Gastroesophageal sphincter (tissue), 4 donors: Measurements from ENCODE around the gene FER. TPM values are rescaled to one million over a fixed set of nuclear protein-coding genes. Genes with fewer than 3 reads are reported as not detected.

ENCODE experiments used
- ATAC-seq: fragments of 150-250 bp; one replicate; pipeline ENCODE4 v1.9.1; 2016; ENCODE audit warnings: mild to moderate bottlenecking, moderate library complexity
- H3K27ac ChIP-seq, 4 donors: fragments of 200-600 bp; sonication (generic) in 3 of 4; 1 replicate in 3 of 4; 2 replicates in 1 of 4; pipeline ENCODE4 v1.5.1; 2016 to 2019
- H3K27me3 ChIP-seq: fragments of 200-600 bp; sonication (generic); one replicate; pipeline ENCODE4 v1.5.1; 2019
- H3K36me3 ChIP-seq, 2 donors: fragments of 200-600 bp; sonication (generic); one replicate each; pipeline ENCODE4 v1.5.1; 2019; ENCODE audit warnings: control low read depth in 1 of 2
- H3K4me1 ChIP-seq, 3 donors: fragments of 200-600 bp; sonication (generic); 1 replicate in 2 of 3; 2 replicates in 1 of 3; pipeline ENCODE4 v1.5.1; 2016 to 2019; ENCODE audit warnings: control low read depth in 2 of 3
- H3K4me3 ChIP-seq, 2 donors: fragments of 200-600 bp; sonication (generic); one replicate each; pipeline ENCODE4 v1.5.1; 2019; ENCODE audit warnings: mild to moderate bottlenecking in 1 of 2, moderate library complexity in 1 of 2
- H3K9me3 ChIP-seq, 3 donors: fragments of 200-600 bp; sonication (generic); one replicate each; pipeline ENCODE4 v1.5.1; 2017 to 2019; ENCODE audit warnings: control low read depth in 2 of 3
- CTCF ChIP-seq, 4 experiments: fragments of 200-600 bp in 2 of 4; fragments of 450-650 bp in 2 of 4; sonication (generic) in 1 of 4; IDR thresholded peaks; one replicate each; pipeline ENCODE4 v1.5.1; 2017 to 2019; ENCODE audit warnings: antibody characterized with exemption in 4 of 4, mild to moderate bottlenecking in 2 of 4, moderate library complexity in 2 of 4
- EP300 ChIP-seq: sonication (generic); formaldehyde crosslinking; IDR thresholded peaks from one replicate; pipeline ENCODE4 v1.6.1; 2017; ENCODE audit warnings: antibody characterized with exemption, mild to moderate bottlenecking
- POLR2A ChIP-seq, 2 donors: fragments of 450-650 bp; IDR thresholded peaks; one replicate each; pipeline ENCODE4 v1.6.1; 2017; ENCODE audit warnings: antibody characterized with exemption in 2 of 2, mild to moderate bottlenecking in 2 of 2, moderate library complexity in 1 of 2
- POLR2AphosphoS5 ChIP-seq: sonication (generic); formaldehyde crosslinking; IDR thresholded peaks from one replicate; pipeline ENCODE4 v1.6.1; 2017; ENCODE audit warnings: antibody characterized with exemption
- WGBS, 2 donors: methylation state at CpG; one replicate each; pipeline ENCODE4 v1.1.5; 2018; ENCODE audit warnings: low coverage in 1 of 2; 5-methylcytosine and 5-hydroxymethylcytosine counted together
- total RNA-seq, 4 donors: library from RNA; depleted of rRNA; stranded (reverse); fragments of >200 nt; gene quantifications; one replicate each; pipeline ENCODE4 v1.1.0, GENCODE V29; 2016

Gene FER
- total RNA-seq, 4 donors from 2014 or later = 23.2 to 45.3 (median 32.5) TPM

GRCh38 chr5:108867656-108868055 is 120.0 kb downstream of the FER start:
- H3K27ac ChIP-seq = no peak overlapping the region
- no peak overlapping the region for H3K4me3 ChIP-seq
- no peak for TF ChIP-seq CTCF (IDR thresholded peaks at IDR 0.05)
- no peak for TF ChIP-seq POLR2AphosphoS5
- H3K4me1 ChIP-seq = no peaks in the 10 kb centered on the region
- 83 to 87% methylated on average over 3 to 4 of the region's 4 CpGs for WGBS, 2 donors
- no peaks in the 10 kb centered on the region for H3K9me3 ChIP-seq
- peaks cover 0 to 25% of the 10 kb centered on the region in 2 donors for H3K36me3 ChIP-seq
- no peaks in the 10 kb centered on the region for H3K27me3 ChIP-seq
- ATAC-seq = no peak

- no peaks in the 10 kb centered on the region for H3K9me3 ChIP-seq
- H3K4me3 ChIP-seq = no peak overlapping the region
- 100% methylated on average over 1 of the region's 1 CpG; no CpG with 5 or more reads in 1 of the 2 donors for WGBS, 2 donors
- TF ChIP-seq POLR2AphosphoS5 (no peak), CTCF (IDR thresholded peaks at IDR 0.05) (no peak), EP300 (no peak), POLR2A (IDR thresholded peaks at IDR 0.05) (no peak)
- no peak overlapping the region for H3K27ac ChIP-seq
- H3K4me1 ChIP-seq = no peaks in the 10 kb centered on the region
- no peaks in the 10 kb centered on the region for H3K27me3 ChIP-seq
- ATAC-seq = no peak
- H3K36me3 ChIP-seq = peaks cover 0 to 34% of the 10 kb centered on the region in 2 donors
These were observed 121.4 kb downstream of the FER start for GRCh38 chr5:108869066-108869465.

GRCh38 chr5:108876451-108876850 is 128.8 kb downstream of the FER start:
- ATAC-seq = no peak
- Histone ChIP-seq H3K36me3 (peaks cover 0 to 18% of the 10 kb centered on the region in 2 donors), H3K4me3 (no peak overlapping the region), H3K27ac (no peak overlapping the region), H3K9me3 (no peaks in the 10 kb centered on the region), H3K27me3 (no peaks in the 10 kb centered on the region), H3K4me1 (no peaks in the 10 kb centered on the region)
- TF ChIP-seq EP300 (no peak), CTCF (IDR thresholded peaks at IDR 0.05) (no peak), POLR2AphosphoS5 (no peak), POLR2A (IDR thresholded peaks at IDR 0.05) (no peak)

GRCh38 chr5:108878756-108879155 is 131.1 kb downstream of the FER start:
- peaks cover 0 to 8% of the 10 kb centered on the region in 2 donors for H3K36me3 ChIP-seq
- no peak overlapping the region for H3K4me3 ChIP-seq
- H3K9me3 ChIP-seq = no peaks in the 10 kb centered on the region
- WGBS, 2 donors = 88 to 95% methylated on average over 2 of the region's 2 CpGs
- no peaks in the 10 kb centered on the region for H3K27me3 ChIP-seq
- ATAC-seq = no peak
- H3K27ac ChIP-seq = no peak overlapping the region
- H3K4me1 ChIP-seq = no peaks in the 10 kb centered on the region
- TF ChIP-seq POLR2AphosphoS5 (no peak), CTCF (IDR thresholded peaks at IDR 0.05) (no peak), POLR2A (IDR thresholded peaks at IDR 0.05) (no peak), EP300 (no peak)

- TF ChIP-seq EP300 (no peak), POLR2A (IDR thresholded peaks at IDR 0.05) (no peak), CTCF (IDR thresholded peaks at IDR 0.05) (no peak), POLR2AphosphoS5 (no peak)
- H3K9me3 ChIP-seq = no peaks in the 10 kb centered on the region
- no peak overlapping the region for H3K27ac ChIP-seq
- no peak overlapping the region for H3K4me3 ChIP-seq
- H3K4me1 ChIP-seq = no peaks in the 10 kb centered on the region
- H3K27me3 ChIP-seq = no peaks in the 10 kb centered on the region
- 91 to 92% methylated on average over 6 of the region's 6 CpGs for WGBS, 2 donors
- no peak for ATAC-seq
- peaks cover 0 to 8% of the 10 kb centered on the region in 2 donors for H3K36me3 ChIP-seq
These were observed 133.4 kb downstream of the FER start for GRCh38 chr5:108881133-108881532.
